ENCODE measurements around the gene EIF4B.

DNA sequence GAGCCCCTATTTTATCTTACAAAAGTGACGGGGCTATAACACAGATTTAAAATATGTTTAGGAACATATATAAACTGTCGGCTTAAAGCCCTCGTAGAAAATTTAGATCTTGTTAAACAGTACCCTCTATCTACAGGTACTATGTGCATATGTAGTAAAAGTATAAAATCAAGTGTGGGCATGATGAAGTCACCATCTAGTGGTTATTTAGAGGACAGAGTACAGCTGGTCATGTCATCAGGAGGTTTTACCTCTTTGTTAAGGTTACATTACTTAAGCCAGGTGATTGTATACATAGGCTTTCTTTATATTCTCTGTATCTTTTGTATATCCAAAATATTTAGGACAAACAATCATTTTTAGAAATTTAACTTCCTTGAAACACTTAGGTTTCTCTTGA, 25.4 kb downstream of the EIF4B start:
- TF ChIP-seq GATA2 (IDR thresholded peaks at IDR 0.05; ENCODE audit: low read depth, low read length) (no peak), GATA3 (IDR thresholded peaks at IDR 0.05; ENCODE audit: low read depth, low read length) (no peak)
